Measurements from ENCODE around the gene MUC15.

Gene MUC15

DNA sequence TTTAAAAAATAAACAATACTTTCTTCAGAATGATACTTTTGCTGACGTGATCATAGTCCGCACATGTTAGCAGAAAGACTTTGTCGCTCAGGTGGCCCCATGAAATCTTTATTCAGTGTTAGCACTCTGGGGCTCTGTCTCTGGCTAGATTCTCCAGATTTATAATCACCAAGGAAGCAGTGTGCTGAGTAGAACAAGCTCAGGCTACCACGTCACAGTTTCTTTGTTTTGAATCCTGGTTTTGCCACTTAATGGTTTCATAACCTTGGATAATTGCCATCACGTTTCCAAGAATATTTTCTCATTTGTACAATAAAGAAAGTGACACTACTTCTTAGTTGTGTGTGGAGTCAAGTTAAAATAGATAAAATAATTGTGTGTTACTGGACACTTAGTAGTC is 3.9 kb upstream of the MUC15 start:
- Histone ChIP-seq H3K27me3 (ENCODE audit: insufficient read depth, low read length) (0 out of 2 replicates have a peak, but pooled peaks cover 3% of the 10 kb centered on the region), H3K9me3 (ENCODE audit: low read length) (no peaks in the 10 kb centered on the region), H3K4me2 (ENCODE audit: low read length) (no peak overlapping the region), H3F3A (ENCODE audit: insufficient read depth, low read length) (no peaks in the 10 kb centered on the region), H3K9me2 (ENCODE audit: low read depth, low read length) (no peaks in the 10 kb centered on the region), H3K9ac (ENCODE audit: low read length) (no peak overlapping the region), H4K20me1 (ENCODE audit: insufficient read depth, low read length) (no peaks in the 10 kb centered on the region), H3K4me3 (ENCODE audit: low read depth, low read length, poor library complexity, severe bottlenecking) (no peak overlapping the region), H3K4me1 (ENCODE audit: insufficient read depth, low read length, severe bottlenecking) (no peaks in the 10 kb centered on the region), H3K36me3 (ENCODE audit: insufficient read depth, low read length) (no peaks in the 10 kb centered on the region), H3K27ac (ENCODE audit: low read depth, low read length, poor library complexity, severe bottlenecking) (no peak overlapping the region), H3K79me2 (ENCODE audit: insufficient read depth, low read length) (no peaks in the 10 kb centered on the region), H2AFZ (ENCODE audit: low read length) (no peak overlapping the region)
- TF ChIP-seq EZH2 (IDR thresholded peaks at IDR 0.05; ENCODE audit: borderline replicate concordance, low read length) (no peak), CTCF (IDR thresholded peaks at IDR 0.05; ENCODE audit: low read length) (no peak)

GRCh38 chr11:26573896-26574295 is 1.8 kb upstream of the MUC15 start:
- H3K4me2 ChIP-seq (ENCODE audit: low read length) = no peak overlapping the region

DNA sequence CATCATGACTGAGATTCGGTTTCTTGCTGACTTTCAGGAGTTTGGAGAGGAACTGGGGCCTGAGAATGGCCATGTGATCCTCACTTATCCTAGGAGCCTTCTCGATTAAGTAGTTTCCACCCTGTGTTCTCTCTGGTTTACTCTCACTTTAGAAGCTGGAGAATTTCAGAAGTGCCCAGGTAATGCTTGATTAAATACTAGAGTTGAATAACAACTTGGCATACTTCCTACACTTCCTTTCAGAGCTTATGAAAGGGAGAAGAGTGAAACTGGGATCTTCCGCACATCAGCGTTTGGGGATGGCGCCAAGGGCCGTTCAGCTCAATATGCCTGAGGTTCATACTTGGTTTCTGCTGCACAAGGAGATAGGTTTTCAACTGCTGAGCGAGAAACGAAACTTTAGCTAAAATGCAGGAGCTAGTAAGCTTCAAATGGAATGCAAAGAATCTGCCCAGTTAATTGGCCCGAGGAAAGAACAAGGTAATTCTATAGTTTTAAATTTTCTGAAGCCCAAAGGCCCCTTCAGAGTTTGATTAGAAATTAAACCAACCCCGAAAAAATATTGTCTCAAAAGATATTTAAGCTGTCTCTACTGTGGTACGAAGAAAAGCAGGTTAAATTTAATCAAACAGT is 823 bp upstream of the MUC15 start:
- no peaks in the 10 kb centered on the region for H3K9me3 ChIP-seq (ENCODE audit: low read length)
- no peaks in the 10 kb centered on the region for H3K4me1 ChIP-seq (ENCODE audit: insufficient read depth, low read length, severe bottlenecking)
- H3K4me3 ChIP-seq (ENCODE audit: low read depth, low read length, poor library complexity, severe bottlenecking) = no peak overlapping the region
- no peaks in the 10 kb centered on the region for H3K36me3 ChIP-seq (ENCODE audit: insufficient read depth, low read length)
- no peaks in the 10 kb centered on the region for H3K79me2 ChIP-seq (ENCODE audit: insufficient read depth, low read length)
- no peaks in the 10 kb centered on the region for H3K9me2 ChIP-seq (ENCODE audit: low read depth, low read length)
- TF ChIP-seq CTCF (IDR thresholded peaks at IDR 0.05; ENCODE audit: low read length) (no peak), EZH2 (IDR thresholded peaks at IDR 0.05; ENCODE audit: borderline replicate concordance, low read length) (no peak)
- H3K27me3 ChIP-seq (ENCODE audit: insufficient read depth, low read length) = 0 out of 2 replicates have a peak, but pooled peaks cover 3% of the 10 kb centered on the region
- no peak overlapping the region for H2AFZ ChIP-seq (ENCODE audit: low read length)
- no peak overlapping the region for H3K4me2 ChIP-seq (ENCODE audit: low read length)
- H3F3A ChIP-seq (ENCODE audit: insufficient read depth, low read length) = no peaks in the 10 kb centered on the region
- H3K27ac ChIP-seq (ENCODE audit: low read depth, low read length, poor library complexity, severe bottlenecking) = no peak overlapping the region
- no peak overlapping the region for H3K9ac ChIP-seq (ENCODE audit: low read length)
- H4K20me1 ChIP-seq (ENCODE audit: insufficient read depth, low read length) = no peaks in the 10 kb centered on the region

More at GRCh38 chr11:26573896-26574295, 1.8 kb upstream of the MUC15 start:
- Histone ChIP-seq H3F3A (ENCODE audit: insufficient read depth, low read length) (no peaks in the 10 kb centered on the region), H2AFZ (ENCODE audit: low read length) (no peak overlapping the region), H3K27ac (ENCODE audit: low read depth, low read length, poor library complexity, severe bottlenecking) (no peak overlapping the region), H3K4me1 (ENCODE audit: insufficient read depth, low read length, severe bottlenecking) (no peaks in the 10 kb centered on the region), H3K79me2 (ENCODE audit: insufficient read depth, low read length) (no peaks in the 10 kb centered on the region), H3K9ac (ENCODE audit: low read length) (no peak overlapping the region), H3K27me3 (ENCODE audit: insufficient read depth, low read length) (0 out of 2 replicates have a peak, but pooled peaks cover 3% of the 10 kb centered on the region), H3K9me2 (ENCODE audit: low read depth, low read length) (no peaks in the 10 kb centered on the region), H3K4me3 (ENCODE audit: low read depth, low read length, poor library complexity, severe bottlenecking) (no peak overlapping the region), H3K36me3 (ENCODE audit: insufficient read depth, low read length) (no peaks in the 10 kb centered on the region), H4K20me1 (ENCODE audit: insufficient read depth, low read length) (no peaks in the 10 kb centered on the region), H3K9me3 (ENCODE audit: low read length) (no peaks in the 10 kb centered on the region)
- no peak for TF ChIP-seq EZH2 (IDR thresholded peaks at IDR 0.05; ENCODE audit: borderline replicate concordance, low read length)
- no peak for TF ChIP-seq CTCF (IDR thresholded peaks at IDR 0.05; ENCODE audit: low read length)
